ENCODE results near the gene ZNF850.

GRCh38 chr19:36672368-36672767, 100.2 kb downstream of the ZNF850 start:
- TF ChIP-seq TAF1 (IDR thresholded peaks at IDR 0.05; ENCODE audit: borderline replicate concordance, low read depth, low read length) = no peak
- no peak for TF ChIP-seq POLR2A (IDR thresholded peaks at IDR 0.05; ENCODE audit: low read depth, low read length)

Data from GM12892 (cell line).